Keratinocyte (primary cell): ENCODE data around the gene EPHB1. TPM values are rescaled to one million over a fixed set of nuclear protein-coding genes. Genes with fewer than 3 reads are reported as not detected.

Experiments
- DNase-seq: peaks from one replicate; pipeline ENCODE4 v3.0.0-alpha.2; 2011; ENCODE audit warnings: low read depth, missing footprints, low spot score
- FAIRE-seq: peaks from 2 replicates; lab custom pipeline; 2011; peaks lifted over from hg19 to GRCh38; lab: Jason Lieb, UNC
- H2AFZ ChIP-seq: 2 replicates; pipeline ENCODE4 v1.6.0; 2012; ENCODE audit warnings: low read length, control low read depth, inconsistent platforms; ENCODE audit not compliant: control insufficient read depth
- H3K27ac ChIP-seq: 2 replicates; pipeline ENCODE4 v1.5.1; 2011; ENCODE audit warnings: low read length; ENCODE audit not compliant: control insufficient read depth, insufficient read depth
- H3K27me3 ChIP-seq: 3 replicates; pipeline ENCODE4 v1.6.0; 2011; ENCODE audit warnings: low read length; ENCODE audit not compliant: control insufficient read depth, insufficient read depth; ENCODE audit errors: extremely low read depth
- H3K36me3 ChIP-seq, 2 experiments: 2 replicates in 1 of 2; 3 replicates in 1 of 2; pipeline ENCODE4 v1.5.1; 2011; ENCODE audit warnings: low read length in 2 of 2, mild to moderate bottlenecking in 1 of 2; ENCODE audit not compliant: control insufficient read depth in 2 of 2, insufficient read depth in 2 of 2; ENCODE audit errors: extremely low read depth in 1 of 2
- H3K4me1 ChIP-seq: 3 replicates; pipeline ENCODE4 v1.5.1; 2011; ENCODE audit warnings: low read length; ENCODE audit not compliant: control insufficient read depth, insufficient read depth; ENCODE audit errors: extremely low read depth
- H3K4me2 ChIP-seq: 3 replicates; pipeline ENCODE4 v1.6.0; 2011; ENCODE audit warnings: low read depth, low read length; ENCODE audit not compliant: control insufficient read depth, insufficient read depth; ENCODE audit errors: extremely low read depth
- H3K4me3 ChIP-seq, 3 experiments: fragments of 200-600 bp in 1 of 3; sonication (generic) in 1 of 3; 2 replicates in 2 of 3; 3 replicates in 1 of 3; pipeline ENCODE4 v1.5.1; 2011 to 2016; ENCODE audit warnings: low read length in 3 of 3, mild to moderate bottlenecking in 3 of 3, control low read depth in 2 of 3, inconsistent platforms in 1 of 3, low read depth in 1 of 3, mixed read lengths in 1 of 3, mixed run types in 1 of 3, moderate library complexity in 1 of 3; ENCODE audit not compliant: control insufficient read depth in 2 of 3, insufficient read depth in 2 of 3; ENCODE audit errors: extremely low read depth in 1 of 3
- H3K79me2 ChIP-seq: 2 replicates; pipeline ENCODE4 v1.6.0; 2012; ENCODE audit warnings: low read length; ENCODE audit not compliant: control insufficient read depth, insufficient read depth
- H3K9ac ChIP-seq: 3 replicates; pipeline ENCODE4 v1.6.0; 2011; ENCODE audit warnings: low read length; ENCODE audit not compliant: control insufficient read depth, insufficient read depth; ENCODE audit errors: extremely low read depth
- H3K9me1 ChIP-seq: 3 replicates; pipeline ENCODE4 v1.6.0; 2011; ENCODE audit warnings: low read length; ENCODE audit not compliant: control insufficient read depth, insufficient read depth; ENCODE audit errors: extremely low read depth
- H3K9me3 ChIP-seq: 2 replicates; pipeline ENCODE4 v1.5.1; 2012; ENCODE audit warnings: low read depth, low read length; ENCODE audit not compliant: control insufficient read depth
- H4K20me1 ChIP-seq: 3 replicates; pipeline ENCODE4 v1.6.0; 2011; ENCODE audit warnings: low read length; ENCODE audit not compliant: control insufficient read depth, insufficient read depth; ENCODE audit errors: extremely low read depth
- EZH2 ChIP-seq: IDR thresholded peaks from one replicate; pipeline ENCODE4 v1.6.1; 2012; ENCODE audit warnings: inconsistent platforms, mild to moderate bottlenecking, low read length, moderate library complexity
- dilution Hi-C: fragments of 300-500 bp; cut with MboI; formaldehyde crosslinking; loops from one replicate; pipeline ENCODE4 v1.7.0; 2020; ENCODE audit warnings: low sequenced_read_pairs; ENCODE audit not compliant: extremely low pct_ligation_motif_present
- polyA plus RNA-seq, 5 experiments: library from polyadenylated mRNA; depleted of rRNA in 3 of 5; stranded (reverse) in 3 of 5; stranded (forward) in 1 of 5; unstranded in 1 of 5; fragments of >200 nt; gene quantifications; 1 replicate in 1 of 5; 2 replicates in 3 of 5; 3 replicates in 1 of 5; pipeline versions ENCODE4 v1.2.1 to v1.2.3, GENCODE V29; 2011 to 2012; ENCODE audit warnings: missing spikeins in 2 of 5, low read depth in 1 of 5, low replicate concordance in 1 of 5
- TF ChIP-seq, protein P1 (sequence below), 3 experiments: IDR thresholded peaks in 1 of 3; conservative IDR thresholded peaks in 1 of 3; optimal IDR thresholded peaks in 1 of 3; 2 replicates in 2 of 3; 3 replicates in 1 of 3; pipeline versions ENCODE3 to v1.5.1; 2011; ENCODE audit warnings: low read length in 3 of 3, mild to moderate bottlenecking in 3 of 3, moderate library complexity in 2 of 3, control low read depth in 1 of 3, inconsistent platforms in 1 of 3; ENCODE audit not compliant: insufficient read depth in 2 of 3; ENCODE audit errors: extremely low read depth in 1 of 3

Gene EPHB1
- polyA plus RNA-seq, 1 donor (not counting 4 experiments of a cell fraction or from before 2014, with no cell fraction given), result 0.01 TPM

DNA sequence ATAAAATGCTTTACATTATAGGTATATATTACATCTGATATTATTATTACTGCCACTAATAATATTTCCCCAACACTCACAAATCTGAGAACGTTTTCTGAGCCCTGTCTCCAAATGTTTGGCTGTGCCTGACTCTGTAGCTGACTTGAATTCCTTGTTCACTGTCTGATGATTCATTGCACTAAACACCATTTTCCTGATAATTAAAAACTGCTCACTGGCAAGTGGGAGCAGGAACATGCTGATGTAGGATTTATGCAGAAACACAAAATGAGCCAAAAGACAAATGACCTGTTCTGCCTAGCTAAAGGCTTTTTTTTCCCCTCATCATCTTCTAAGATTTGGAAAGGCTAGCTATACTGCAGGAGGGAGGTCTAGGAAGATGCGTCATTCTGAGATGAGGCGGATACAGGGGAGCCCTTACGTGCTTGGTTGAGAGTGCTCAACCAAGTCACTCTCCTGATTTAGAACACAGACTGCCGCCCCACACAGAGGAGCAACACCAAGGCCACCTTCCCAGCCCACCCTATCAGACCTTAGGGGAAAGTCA is 380.7 kb downstream of the EPHB1 start:
- FAIRE-seq, result no peak
- H3K9me3 ChIP-seq, result no peaks in the 10 kb centered on the region

DNA sequence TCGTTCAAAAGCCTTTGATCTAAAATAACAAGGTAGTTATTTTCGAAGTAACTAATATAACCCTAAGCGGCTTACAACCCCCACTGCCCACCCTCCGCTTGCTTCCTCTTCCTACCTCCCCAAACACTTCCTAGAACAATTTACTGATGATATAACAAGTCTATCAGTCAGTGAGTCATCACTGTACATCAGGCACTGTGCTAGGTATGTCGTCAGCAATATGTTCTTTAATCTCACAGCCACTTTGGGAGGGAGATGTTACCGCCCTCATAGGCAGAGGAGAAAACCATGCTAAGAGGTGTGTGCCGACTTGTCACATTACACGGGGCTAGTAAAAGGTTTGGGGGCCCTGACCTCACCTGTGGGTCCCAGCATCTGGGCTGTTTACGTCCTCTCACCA is 381.8 kb downstream of the EPHB1 start:
- no peaks in the 10 kb centered on the region for H3K27me3 ChIP-seq
- H3K9me1 ChIP-seq, result no peaks in the 10 kb centered on the region
- FAIRE-seq (no peak), DNase-seq (no peak)
- H3K4me3 ChIP-seq, result no peak overlapping the region
- TF ChIP-seq, protein P1, sequence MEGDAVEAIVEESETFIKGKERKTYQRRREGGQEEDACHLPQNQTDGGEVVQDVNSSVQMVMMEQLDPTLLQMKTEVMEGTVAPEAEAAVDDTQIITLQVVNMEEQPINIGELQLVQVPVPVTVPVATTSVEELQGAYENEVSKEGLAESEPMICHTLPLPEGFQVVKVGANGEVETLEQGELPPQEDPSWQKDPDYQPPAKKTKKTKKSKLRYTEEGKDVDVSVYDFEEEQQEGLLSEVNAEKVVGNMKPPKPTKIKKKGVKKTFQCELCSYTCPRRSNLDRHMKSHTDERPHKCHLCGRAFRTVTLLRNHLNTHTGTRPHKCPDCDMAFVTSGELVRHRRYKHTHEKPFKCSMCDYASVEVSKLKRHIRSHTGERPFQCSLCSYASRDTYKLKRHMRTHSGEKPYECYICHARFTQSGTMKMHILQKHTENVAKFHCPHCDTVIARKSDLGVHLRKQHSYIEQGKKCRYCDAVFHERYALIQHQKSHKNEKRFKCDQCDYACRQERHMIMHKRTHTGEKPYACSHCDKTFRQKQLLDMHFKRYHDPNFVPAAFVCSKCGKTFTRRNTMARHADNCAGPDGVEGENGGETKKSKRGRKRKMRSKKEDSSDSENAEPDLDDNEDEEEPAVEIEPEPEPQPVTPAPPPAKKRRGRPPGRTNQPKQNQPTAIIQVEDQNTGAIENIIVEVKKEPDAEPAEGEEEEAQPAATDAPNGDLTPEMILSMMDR (optimal IDR thresholded peaks at IDR 0.05 in 1 of 3, IDR thresholded peaks at IDR 0.05 in 1 of 3, conservative IDR thresholded peaks at IDR 0.05 in 1 of 3; ENCODE audit: extremely low read depth in 1 of 3, insufficient read depth in 2 of 3, low read length in 3 of 3), result no peak
- no peak for TF ChIP-seq EZH2
- no peaks in the 10 kb centered on the region for H4K20me1 ChIP-seq
- no peaks in the 10 kb centered on the region for H3K9me3 ChIP-seq
- dilution Hi-C loops, result no loop called here
- no peak overlapping the region for H3K27ac ChIP-seq
- H3K4me1 ChIP-seq, result no peaks in the 10 kb centered on the region
- no peak overlapping the region for H3K4me2 ChIP-seq
- H3K79me2 ChIP-seq, result no peaks in the 10 kb centered on the region
- no peak overlapping the region for H2AFZ ChIP-seq
- no peak overlapping the region for H3K9ac ChIP-seq
- no peaks in the 10 kb centered on the region for H3K36me3 ChIP-seq

More for the DNA sequence above, 380.7 kb downstream of the EPHB1 start:
- Histone ChIP-seq H3K9ac (no peak overlapping the region), H3K4me1 (no peaks in the 10 kb centered on the region), H3K27ac (no peak overlapping the region), H3K27me3 (no peaks in the 10 kb centered on the region), H3K9me1 (no peaks in the 10 kb centered on the region), H3K4me2 (no peak overlapping the region), H2AFZ (no peak overlapping the region), H3K4me3 (no peak overlapping the region), H4K20me1 (no peaks in the 10 kb centered on the region), H3K79me2 (no peaks in the 10 kb centered on the region), H3K36me3 (no peaks in the 10 kb centered on the region)
- no peak for DNase-seq
- dilution Hi-C loops, result no loop called here
- TF ChIP-seq, protein P1 (optimal IDR thresholded peaks at IDR 0.05 in 1 of 3, IDR thresholded peaks at IDR 0.05 in 1 of 3, conservative IDR thresholded peaks at IDR 0.05 in 1 of 3; ENCODE audit: extremely low read depth in 1 of 3, insufficient read depth in 2 of 3, low read length in 3 of 3), result no peak
- TF ChIP-seq EZH2, result no peak
